Activated naive CD8-positive, alpha-beta T cell treated with anti-CD3 and anti-CD28 coated beads for 36 hours (primary cell): ENCODE results near the gene WNT7B. TPM values are rescaled to one million over a fixed set of nuclear protein-coding genes. Genes with fewer than 3 reads are reported as not detected.

Source experiments
- DNase-seq: peaks from one replicate; pipeline ENCODE4 v3.0.0; 2021
- H3K27ac Mint-ChIP-seq: one replicate; pipeline ENCODE4 v1.8.0; 2022; ENCODE audit warnings: mild to moderate bottlenecking, moderate library complexity, mixed read lengths
- H3K27me3 Mint-ChIP-seq: one replicate; pipeline ENCODE4 v1.8.0; 2022; ENCODE audit warnings: mild to moderate bottlenecking, mixed read lengths
- H3K36me3 Mint-ChIP-seq: one replicate; pipeline ENCODE4 v1.8.0; 2021; ENCODE audit warnings: mild to moderate bottlenecking, mixed read lengths
- H3K4me1 Mint-ChIP-seq: one replicate; pipeline ENCODE4 v1.8.0; 2021; ENCODE audit warnings: mixed read lengths
- H3K4me3 Mint-ChIP-seq: one replicate; pipeline ENCODE4 v1.8.0; 2022; ENCODE audit warnings: mild to moderate bottlenecking, moderate library complexity, mixed read lengths
- H3K9me3 Mint-ChIP-seq: one replicate; pipeline ENCODE4 v1.8.0; 2022; ENCODE audit warnings: mixed read lengths
- total RNA-seq, 2 experiments: library from RNA; stranded (reverse); gene quantifications; one replicate each; pipeline ENCODE4 v1.2.3, GENCODE V29; 2021

Gene WNT7B
- total RNA-seq, 2 experiments from 2014 or later: not detected

- Mint-ChIP-seq H3K27me3 (peaks cover 4% of the 10 kb centered on the region), H3K9me3 (peaks cover 5% of the 10 kb centered on the region), H3K4me1 (no peaks in the 10 kb centered on the region), H3K4me3 (no peak overlapping the region), H3K36me3 (no peaks in the 10 kb centered on the region), H3K27ac (no peak overlapping the region)
- no peak for DNase-seq
Observed at GRCh38 chr22:45911601-45912271, 65.2 kb downstream of the WNT7B start.

GRCh38 chr22:45910928-45911467 is 66.0 kb downstream of the WNT7B start:
- Mint-ChIP-seq H3K27me3 (peaks cover 4% of the 10 kb centered on the region), H3K9me3 (peaks cover 5% of the 10 kb centered on the region), H3K4me1 (no peaks in the 10 kb centered on the region), H3K4me3 (no peak overlapping the region), H3K27ac (no peak overlapping the region), H3K36me3 (no peaks in the 10 kb centered on the region)
- no peak for DNase-seq

GRCh38 chr22:45908961-45909360 is 68.0 kb downstream of the WNT7B start:
- H3K4me1 Mint-ChIP-seq: no peaks in the 10 kb centered on the region
- no peak for DNase-seq
- no peak overlapping the region for H3K4me3 Mint-ChIP-seq
- H3K9me3 Mint-ChIP-seq: peaks cover under 1% of the 10 kb centered on the region
- peaks cover 8% of the 10 kb centered on the region for H3K27me3 Mint-ChIP-seq
- H3K27ac Mint-ChIP-seq: no peak overlapping the region
- H3K36me3 Mint-ChIP-seq: no peaks in the 10 kb centered on the region

- no peak for DNase-seq
- Mint-ChIP-seq H3K36me3 (no peaks in the 10 kb centered on the region), H3K4me3 (no peak overlapping the region), H3K27ac (no peak overlapping the region), H3K4me1 (no peaks in the 10 kb centered on the region), H3K9me3 (no peaks in the 10 kb centered on the region), H3K27me3 (peaks cover 11% of the 10 kb centered on the region)
Observed at GRCh38 chr22:45907996-45908395, 69.0 kb downstream of the WNT7B start.

- Mint-ChIP-seq H3K27me3 (peaks cover 16% of the 10 kb centered on the region), H3K4me1 (no peaks in the 10 kb centered on the region), H3K27ac (no peak overlapping the region), H3K9me3 (no peaks in the 10 kb centered on the region), H3K36me3 (no peaks in the 10 kb centered on the region), H3K4me3 (no peak overlapping the region)
- no peak for DNase-seq
Observed at GRCh38 chr22:45907378-45907777, 69.6 kb downstream of the WNT7B start.

- no peaks in the 10 kb centered on the region for H3K9me3 Mint-ChIP-seq
- no peak for DNase-seq
- H3K36me3 Mint-ChIP-seq: no peaks in the 10 kb centered on the region
- peaks cover 16% of the 10 kb centered on the region for H3K27me3 Mint-ChIP-seq
- no peak overlapping the region for H3K27ac Mint-ChIP-seq
- H3K4me3 Mint-ChIP-seq: no peak overlapping the region
- no peaks in the 10 kb centered on the region for H3K4me1 Mint-ChIP-seq
Observed at GRCh38 chr22:45906946-45907345, 70.0 kb downstream of the WNT7B start.

- no peaks in the 10 kb centered on the region for H3K4me1 Mint-ChIP-seq
- DNase-seq: no peak
- H3K36me3 Mint-ChIP-seq: no peaks in the 10 kb centered on the region
- H3K27ac Mint-ChIP-seq: no peak overlapping the region
- H3K27me3 Mint-ChIP-seq: peaks cover 16% of the 10 kb centered on the region
- no peak overlapping the region for H3K4me3 Mint-ChIP-seq
- no peaks in the 10 kb centered on the region for H3K9me3 Mint-ChIP-seq
Observed at GRCh38 chr22:45905924-45906865, 70.8 kb downstream of the WNT7B start.

GRCh38 chr22:45905326-45905923 is 71.5 kb downstream of the WNT7B start:
- Mint-ChIP-seq H3K4me1 (no peaks in the 10 kb centered on the region), H3K27me3 (peaks cover 16% of the 10 kb centered on the region), H3K9me3 (no peaks in the 10 kb centered on the region), H3K4me3 (no peak overlapping the region), H3K27ac (no peak overlapping the region), H3K36me3 (no peaks in the 10 kb centered on the region)
- no peak for DNase-seq

GRCh38 chr22:45904236-45904635 is 72.7 kb downstream of the WNT7B start:
- Mint-ChIP-seq H3K9me3 (no peaks in the 10 kb centered on the region), H3K27me3 (peaks cover 23% of the 10 kb centered on the region), H3K4me3 (no peak overlapping the region), H3K27ac (no peak overlapping the region), H3K36me3 (no peaks in the 10 kb centered on the region), H3K4me1 (no peaks in the 10 kb centered on the region)
- DNase-seq: no peak

- no peaks in the 10 kb centered on the region for H3K36me3 Mint-ChIP-seq
- peak; percentile 12 for DNase-seq
Observed at GRCh38 chr22:45903355-45904135, 73.4 kb downstream of the WNT7B start.

GRCh38 chr22:45897736-45898135 is 79.2 kb downstream of the WNT7B start:
- DNase-seq: no peak
- Mint-ChIP-seq H3K4me1 (no peaks in the 10 kb centered on the region), H3K27me3 (peaks cover 15% of the 10 kb centered on the region), H3K4me3 (no peak overlapping the region), H3K27ac (no peak overlapping the region), H3K36me3 (no peaks in the 10 kb centered on the region), H3K9me3 (no peaks in the 10 kb centered on the region)

More at GRCh38 chr22:45903355-45904135, 73.4 kb downstream of the WNT7B start:
- Mint-ChIP-seq H3K9me3 (no peaks in the 10 kb centered on the region), H3K27ac (no peak overlapping the region), H3K4me1 (no peaks in the 10 kb centered on the region), H3K4me3 (no peak overlapping the region), H3K27me3 (peaks cover 23% of the 10 kb centered on the region)

- no peak overlapping the region for H3K4me3 Mint-ChIP-seq
- no peaks in the 10 kb centered on the region for H3K9me3 Mint-ChIP-seq
- H3K27me3 Mint-ChIP-seq: peaks cover 14% of the 10 kb centered on the region
- DNase-seq: no peak
- no peaks in the 10 kb centered on the region for H3K4me1 Mint-ChIP-seq
- no peak overlapping the region for H3K27ac Mint-ChIP-seq
- H3K36me3 Mint-ChIP-seq: no peaks in the 10 kb centered on the region
Observed at GRCh38 chr22:45896964-45897538, 79.9 kb downstream of the WNT7B start.

- no peak overlapping the region for H3K4me3 Mint-ChIP-seq
- no peaks in the 10 kb centered on the region for H3K4me1 Mint-ChIP-seq
- H3K36me3 Mint-ChIP-seq: no peaks in the 10 kb centered on the region
- H3K27me3 Mint-ChIP-seq: peaks cover 21% of the 10 kb centered on the region
- no peak for DNase-seq
- H3K9me3 Mint-ChIP-seq: no peaks in the 10 kb centered on the region
- H3K27ac Mint-ChIP-seq: no peak overlapping the region
Observed at GRCh38 chr22:45896153-45896951, 80.6 kb downstream of the WNT7B start.
